Measurements from ENCODE around the gene POLL.

- TF ChIP-seq POLR2A (IDR thresholded peaks at IDR 0.05) (no peak), EP300 (IDR thresholded peaks at IDR 0.05) (no peak), POLR2AphosphoS5 (IDR thresholded peaks at IDR 0.05) (no peak)
- TF ChIP-seq, protein P1, sequence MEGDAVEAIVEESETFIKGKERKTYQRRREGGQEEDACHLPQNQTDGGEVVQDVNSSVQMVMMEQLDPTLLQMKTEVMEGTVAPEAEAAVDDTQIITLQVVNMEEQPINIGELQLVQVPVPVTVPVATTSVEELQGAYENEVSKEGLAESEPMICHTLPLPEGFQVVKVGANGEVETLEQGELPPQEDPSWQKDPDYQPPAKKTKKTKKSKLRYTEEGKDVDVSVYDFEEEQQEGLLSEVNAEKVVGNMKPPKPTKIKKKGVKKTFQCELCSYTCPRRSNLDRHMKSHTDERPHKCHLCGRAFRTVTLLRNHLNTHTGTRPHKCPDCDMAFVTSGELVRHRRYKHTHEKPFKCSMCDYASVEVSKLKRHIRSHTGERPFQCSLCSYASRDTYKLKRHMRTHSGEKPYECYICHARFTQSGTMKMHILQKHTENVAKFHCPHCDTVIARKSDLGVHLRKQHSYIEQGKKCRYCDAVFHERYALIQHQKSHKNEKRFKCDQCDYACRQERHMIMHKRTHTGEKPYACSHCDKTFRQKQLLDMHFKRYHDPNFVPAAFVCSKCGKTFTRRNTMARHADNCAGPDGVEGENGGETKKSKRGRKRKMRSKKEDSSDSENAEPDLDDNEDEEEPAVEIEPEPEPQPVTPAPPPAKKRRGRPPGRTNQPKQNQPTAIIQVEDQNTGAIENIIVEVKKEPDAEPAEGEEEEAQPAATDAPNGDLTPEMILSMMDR (IDR thresholded peaks at IDR 0.05), result no peak
These were observed 15.3 kb downstream of the POLL start for GRCh38 chr10:101572785-101573184.
